Heart right ventricle (tissue), 16 donors: ENCODE measurements around the gene TBC1D22A. TPM values are rescaled to one million over a fixed set of nuclear protein-coding genes. Genes with fewer than 3 reads are reported as not detected.

Experiments
- ATAC-seq, 8 donors: fragments of 200-7000 bp; cut with Tn5 transposase; one replicate each; pipeline ENCODE4 v1.9.1; 2020; ENCODE audit warnings: mild to moderate bottlenecking in 8 of 8, moderate library complexity in 8 of 8, moderate number of reproducible peaks in 1 of 8
- DNase-seq, 2 donors: peaks; one replicate each; pipeline ENCODE4 v3.0.0-alpha.2; 2020
- H3K27ac ChIP-seq, 10 donors: fragments of 200-600 bp; sonication (generic) in 2 of 10; one replicate each; pipeline versions ENCODE4 v1.5.0 to v1.8.0; 2020 to 2022; ENCODE audit warnings: mild to moderate bottlenecking in 3 of 10
- H3K27me3 ChIP-seq, 7 donors: fragments of 200-600 bp; one replicate each; pipeline ENCODE4 v1.8.0; 2021 to 2022; ENCODE audit warnings: mild to moderate bottlenecking in 2 of 7
- H3K36me3 ChIP-seq, 9 donors: fragments of 200-600 bp; sonication (generic) in 1 of 9; one replicate each; pipeline versions ENCODE4 v1.5.0 to v1.8.0; 2020 to 2022; ENCODE audit warnings: mild to moderate bottlenecking in 2 of 9
- H3K4me1 ChIP-seq, 9 donors: fragments of 200-600 bp; sonication (generic) in 1 of 9; one replicate each; pipeline versions ENCODE4 v1.5.0 to v1.8.0; 2020 to 2022; ENCODE audit warnings: mild to moderate bottlenecking in 4 of 9
- H3K4me3 ChIP-seq, 10 donors: fragments of 200-600 bp; sonication (generic) in 2 of 10; one replicate each; pipeline versions ENCODE4 v1.5.0 to v1.8.0; 2020 to 2022; ENCODE audit warnings: mild to moderate bottlenecking in 7 of 10, moderate library complexity in 2 of 10
- H3K9me3 ChIP-seq, 11 donors: fragments of 200-600 bp in 10 of 11; sonication (generic) in 2 of 11; one replicate each; pipeline versions ENCODE4 v1.5.0 to v1.8.0; 2013 to 2022; ENCODE audit warnings: mild to moderate bottlenecking in 2 of 11, control low read depth in 1 of 11, moderate library complexity in 1 of 11
- CTCF ChIP-seq, 9 donors: fragments of 200-600 bp; sonication (generic) in 2 of 9; IDR thresholded peaks; one replicate each; pipeline versions ENCODE4 v1.5.0 to v1.8.0; 2021 to 2022; ENCODE audit warnings: antibody characterized with exemption in 9 of 9, mild to moderate bottlenecking in 5 of 9, moderate library complexity in 1 of 9
- WGBS, 2 donors: extraction: QIAGEN DNeasy Blood & Tissue Kit; methylation state at CpG; one replicate each; pipeline ENCODE4 v1.1.7; 2013; ENCODE audit warnings: inconsistent platforms in 1 of 2; 5-methylcytosine and 5-hydroxymethylcytosine counted together
- intact Hi-C, 10 donors: fragments of 100-400 bp; cut with DNase I; formaldehyde crosslinking; loops; one replicate each; pipeline versions ENCODE4 v1.11.1 to v1.14.2; 2022
- polyA plus RNA-seq, 2 donors: library from polyadenylated mRNA; stranded (reverse); fragments of 200-250 nt; gene quantifications; one replicate each; pipeline ENCODE4 v1.2.3, GENCODE V29; 2013
- total RNA-seq, 10 donors: library from RNA; stranded (reverse); fragmentation: NEBNext Ultra II Directional in 3 of 10; extraction: Animal tissue kit (Norgen Biotek cat#: 25700) in 3 of 10; gene quantifications; one replicate each; pipeline versions ENCODE4 v1.2.1 to v1.2.4, GENCODE V29; 2021 to 2023
- donor health status: Arrhythmogenic right ventricular cardiomyopathy.
- donor health status: ischemic (EF 13 %, LVEDD 7.1; RV severe dilation, severe dysfunction).
- donor health status: healthy with polysubstance abuse.
- donor health status: DM: no; HTN: yes; CAD: no.
- donor health status: DM: no; HTN: no; CAD: no.
- donor health status: ischemic (EF 25% LVEDD 6.9; RV normal size, moderate dysfunction).
- donor health status: ischemic (EF 25% LVEDD 5.7; RV mildly dilated, moderate dysfunction).
- donor health status: healthy.
- donor health status: DM: yes; HTN: yes; CAD: no.
- donor health status: Ischemic cardiomyopathy.
- donor health status: ischemic (EF 35%, LVEDD 5.7; RV mildly dilated, moderate dysfunction).
- donor health status: nonischemic (EF 11% LVEDD 7.7; RV severe dilation, severe dysfunction).
- donor health status: DM: yes; HTN: yes; CAD: no.
- donor health status: PGD.
- donor health status: ischemic (EF 29% LVEDD 5.4; RV normal size, mild dysfunction).
- donor health status: nonischemic (EF 23%, LVEDD 6.1; RV moderate dilation, normal function).

Gene TBC1D22A
- total and polyA plus RNA-seq, 12 donors = 7.2 to 27.9 (median 17.9) TPM

- no peak for ATAC-seq
Observed at GRCh38 chr22:47089796-47090460, 327.5 kb downstream of the TBC1D22A start.

GRCh38 chr22:47090591-47091245 is 328.3 kb downstream of the TBC1D22A start:
- no peak for DNase-seq
- peaks cover 0 to 5% (median 0%) of the 10 kb centered on the region in 9 donors for H3K4me1 ChIP-seq
- WGBS, 2 donors = 6 to 18% methylated on average over 29 of the region's 29 CpGs
- no peaks in the 10 kb centered on the region for H3K36me3 ChIP-seq
- no peaks in the 10 kb centered on the region for H3K27me3 ChIP-seq
- no peak overlapping the region for H3K27ac ChIP-seq
- peak overlapping the region in 6 of 10 donors; percentile 13 to 33 (median 30) for H3K4me3 ChIP-seq
- H3K9me3 ChIP-seq = peaks cover 0 to 23% (median 0%) of the 10 kb centered on the region in 11 donors
- TF ChIP-seq CTCF (IDR thresholded peaks at IDR 0.05) = no peak
- intact Hi-C loops = no loop called here
- ATAC-seq = no peak

More at GRCh38 chr22:47089796-47090460, 327.5 kb downstream of the TBC1D22A start:
- 77 to 78% methylated on average over 21 of the region's 21 CpGs for WGBS, 2 donors
- Histone ChIP-seq H3K4me1 (peaks cover 0 to 5% (median 0%) of the 10 kb centered on the region in 9 donors), H3K4me3 (peak overlapping the region in 4 of 10 donors; percentile 13 to 33 (median 30)), H3K9me3 (peaks cover 0 to 23% (median 0%) of the 10 kb centered on the region in 11 donors), H3K36me3 (no peaks in the 10 kb centered on the region), H3K27me3 (no peaks in the 10 kb centered on the region), H3K27ac (no peak overlapping the region)
- DNase-seq = no peak
- intact Hi-C loops = no loop called here
- no peak for TF ChIP-seq CTCF (IDR thresholded peaks at IDR 0.05)

- 19 to 34% methylated on average over 18 to 21 of the region's 21 CpGs for WGBS, 2 donors
- Histone ChIP-seq H3K4me3 (peak overlapping the region in 5 of 10 donors; percentile 13 to 33 (median 31)), H3K36me3 (no peaks in the 10 kb centered on the region), H3K27me3 (no peaks in the 10 kb centered on the region), H3K9me3 (peaks cover 0 to 23% (median 0%) of the 10 kb centered on the region in 11 donors), H3K27ac (no peak overlapping the region), H3K4me1 (peaks cover 0 to 5% (median 0%) of the 10 kb centered on the region in 9 donors)
- ATAC-seq = no peak
- intact Hi-C loops = no loop called here
- TF ChIP-seq CTCF (IDR thresholded peaks at IDR 0.05) = no peak
- no peak for DNase-seq
Observed at GRCh38 chr22:47091246-47091651, 328.8 kb downstream of the TBC1D22A start.

GRCh38 chr22:47091921-47092700 is 329.7 kb downstream of the TBC1D22A start:
- no peaks in the 10 kb centered on the region for H3K36me3 ChIP-seq
- no peaks in the 10 kb centered on the region for H3K27me3 ChIP-seq
- peaks cover 0 to 5% (median 0%) of the 10 kb centered on the region in 9 donors for H3K4me1 ChIP-seq
- H3K9me3 ChIP-seq = peaks cover 0 to 23% (median 0%) of the 10 kb centered on the region in 11 donors
- ATAC-seq (peak in 1 of 8 donors; percentile 30), DNase-seq (no peak)
- H3K27ac ChIP-seq = no peak overlapping the region
- H3K4me3 ChIP-seq = no peak overlapping the region
- intact Hi-C loops = no loop called here
- WGBS, 2 donors = 97% methylated on average over 16 of the region's 16 CpGs
- TF ChIP-seq CTCF (IDR thresholded peaks at IDR 0.05) = no peak
